ENCODE data around the gene HLA-DRA.

DNA sequence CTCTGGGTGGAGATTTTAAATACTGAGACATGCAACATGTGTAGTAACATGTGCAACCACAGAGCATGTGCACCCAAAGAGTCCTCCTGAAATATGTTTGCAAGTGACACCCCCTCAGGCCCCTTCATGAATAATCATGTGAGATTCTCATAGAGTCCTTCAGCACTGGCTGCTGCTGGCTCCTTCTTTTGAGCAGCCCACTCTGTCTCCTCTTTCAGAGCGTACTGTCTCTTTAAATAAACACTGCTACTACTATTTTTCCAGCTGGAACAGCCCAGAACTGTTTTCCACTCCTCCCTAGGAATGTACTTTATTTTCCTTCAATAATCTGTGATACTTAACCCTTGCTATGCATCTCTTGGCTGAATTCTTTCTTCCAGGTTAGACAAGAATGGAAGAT lies 48.4 kb downstream of the HLA-DRA start:
- TF ChIP-seq CTCF (IDR thresholded peaks at IDR 0.05) (no peak), POLR2AphosphoS5 (IDR thresholded peaks at IDR 0.05) (no peak), POLR2A (IDR thresholded peaks at IDR 0.05) (no peak)
